ENCODE data around the gene CIT.

DNA sequence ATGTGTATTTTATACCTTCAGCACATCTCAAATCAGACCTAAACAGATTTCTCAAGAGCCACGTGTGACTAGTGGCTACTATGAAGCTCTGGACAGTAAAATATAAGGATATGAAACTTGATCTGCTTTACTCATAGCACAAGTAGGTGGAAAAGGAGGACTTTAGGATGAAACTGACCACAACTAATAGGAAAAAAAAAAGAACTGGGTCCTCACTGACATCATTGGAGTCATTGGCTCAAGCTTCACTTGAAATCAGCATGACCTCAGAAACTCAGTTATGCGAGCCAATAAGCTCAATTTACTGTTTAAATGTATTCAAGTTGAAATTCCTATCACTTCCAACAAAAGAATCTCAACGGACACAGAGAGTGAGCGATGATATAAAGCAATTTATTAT lies 34.1 kb upstream of the CIT start:
- TF ChIP-seq, protein P1, sequence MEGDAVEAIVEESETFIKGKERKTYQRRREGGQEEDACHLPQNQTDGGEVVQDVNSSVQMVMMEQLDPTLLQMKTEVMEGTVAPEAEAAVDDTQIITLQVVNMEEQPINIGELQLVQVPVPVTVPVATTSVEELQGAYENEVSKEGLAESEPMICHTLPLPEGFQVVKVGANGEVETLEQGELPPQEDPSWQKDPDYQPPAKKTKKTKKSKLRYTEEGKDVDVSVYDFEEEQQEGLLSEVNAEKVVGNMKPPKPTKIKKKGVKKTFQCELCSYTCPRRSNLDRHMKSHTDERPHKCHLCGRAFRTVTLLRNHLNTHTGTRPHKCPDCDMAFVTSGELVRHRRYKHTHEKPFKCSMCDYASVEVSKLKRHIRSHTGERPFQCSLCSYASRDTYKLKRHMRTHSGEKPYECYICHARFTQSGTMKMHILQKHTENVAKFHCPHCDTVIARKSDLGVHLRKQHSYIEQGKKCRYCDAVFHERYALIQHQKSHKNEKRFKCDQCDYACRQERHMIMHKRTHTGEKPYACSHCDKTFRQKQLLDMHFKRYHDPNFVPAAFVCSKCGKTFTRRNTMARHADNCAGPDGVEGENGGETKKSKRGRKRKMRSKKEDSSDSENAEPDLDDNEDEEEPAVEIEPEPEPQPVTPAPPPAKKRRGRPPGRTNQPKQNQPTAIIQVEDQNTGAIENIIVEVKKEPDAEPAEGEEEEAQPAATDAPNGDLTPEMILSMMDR (IDR thresholded peaks at IDR 0.05): no peak
- TF ChIP-seq POLR2A (IDR thresholded peaks at IDR 0.05): no peak

Measured in lower leg skin (tissue), 3 donors.